WERI-Rb-1 (cell line): ENCODE data around the gene HTR2B.

Source experiments
- DNase-seq: peaks from one replicate; pipeline ENCODE4 v3.0.0-alpha.2; 2020
- H3K27ac ChIP-seq: fragments of 250-450 bp; sonication (Bioruptor Pico); 2 replicates; pipeline ENCODE4 v1.5.1; 2020; ENCODE audit warnings: mild to moderate bottlenecking, moderate library complexity
- H3K27me3 ChIP-seq: fragments of 250-450 bp; sonication (Bioruptor Pico); 2 replicates; pipeline ENCODE4 v1.5.1; 2021; ENCODE audit warnings: mild to moderate bottlenecking, low read depth, moderate library complexity; ENCODE audit not compliant: insufficient read depth, severe bottlenecking
- H3K36me3 ChIP-seq: fragments of 250-450 bp; sonication (Bioruptor Pico); 2 replicates; pipeline ENCODE4 v1.5.1; 2020; ENCODE audit warnings: mild to moderate bottlenecking, moderate library complexity
- H3K4me3 ChIP-seq: 2 replicates; pipeline ENCODE4 v1.5.1; 2011; ENCODE audit warnings: low read depth, mild to moderate bottlenecking, control low read depth, low read length
- H3K9me3 ChIP-seq: fragments of 250-450 bp; sonication (Bioruptor Pico); 2 replicates; pipeline ENCODE4 v1.5.1; 2021; ENCODE audit warnings: mild to moderate bottlenecking, moderate library complexity; ENCODE audit not compliant: severe bottlenecking
- CTCF ChIP-seq: IDR thresholded peaks from 2 replicates; pipeline ENCODE4 v1.5.1; 2011; ENCODE audit warnings: low read depth, mild to moderate bottlenecking, control low read depth, inconsistent platforms, low read length

HTR2B gene

DNA sequence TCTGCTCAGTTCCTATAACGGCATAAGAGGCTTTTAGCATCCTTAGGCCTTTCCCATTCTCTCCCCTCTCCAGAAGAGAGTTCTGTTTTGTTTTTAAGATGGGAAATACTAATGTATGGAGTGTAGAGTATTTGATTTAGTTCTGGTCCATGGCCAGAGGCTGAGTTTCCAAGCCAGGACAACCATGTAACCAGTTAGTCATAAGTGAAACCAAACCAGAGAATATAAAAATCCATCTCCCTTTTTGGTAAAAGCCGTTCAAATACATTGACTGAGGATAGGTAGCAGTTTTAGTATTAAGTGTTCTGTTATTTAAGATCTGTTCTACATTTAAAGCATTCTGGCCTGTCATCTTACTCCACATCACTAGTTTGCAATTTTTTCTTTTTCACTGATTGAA lies 65.1 kb downstream of the HTR2B start:
- Histone ChIP-seq H3K4me3 (no peak overlapping the region), H3K27me3 (no peaks in the 10 kb centered on the region), H3K9me3 (no peaks in the 10 kb centered on the region), H3K27ac (no peak overlapping the region), H3K36me3 (peaks cover 47% of the 10 kb centered on the region)
- DNase-seq, result no peak
- no peak for TF ChIP-seq CTCF

DNA sequence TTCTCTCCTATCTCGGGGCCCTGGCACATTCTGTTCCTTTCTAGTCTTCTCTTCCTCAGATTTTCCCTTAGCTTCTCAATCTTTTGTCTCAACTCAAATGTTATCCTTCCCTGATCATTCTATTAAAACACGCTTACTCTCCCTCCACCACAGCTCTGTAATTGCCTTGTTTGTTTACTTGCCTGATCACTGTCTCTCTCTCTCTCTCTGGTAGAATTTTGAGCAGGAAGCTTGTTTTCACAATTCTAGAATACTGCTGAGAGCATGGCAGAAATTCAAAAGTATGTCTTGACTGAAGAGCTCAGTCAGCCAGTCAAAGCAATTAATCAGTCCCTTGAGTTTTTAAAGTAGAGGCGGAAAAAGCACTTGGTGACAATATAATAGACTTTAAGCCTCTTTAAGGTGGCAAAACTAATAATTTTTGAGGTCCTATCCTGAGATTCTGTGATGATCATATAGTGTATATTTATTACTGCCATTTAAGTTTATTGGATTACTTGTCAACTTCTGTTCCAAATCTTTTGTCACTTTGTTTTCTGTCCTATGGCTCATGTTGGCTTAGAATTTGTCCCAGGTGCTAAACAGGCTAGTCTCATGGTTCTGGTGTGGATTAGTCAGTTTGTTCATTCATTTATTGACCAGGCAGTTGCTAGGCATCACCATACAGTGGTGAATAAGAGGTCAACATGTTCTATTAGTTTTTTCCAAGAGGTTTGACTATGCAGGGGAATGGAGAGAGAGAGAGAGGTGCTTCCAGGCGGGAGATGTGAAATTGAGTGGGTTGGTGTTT lies 65.9 kb downstream of the HTR2B start:
- no peaks in the 10 kb centered on the region for H3K9me3 ChIP-seq
- DNase-seq, result no peak
- no peak for TF ChIP-seq CTCF
- no peak overlapping the region for H3K27ac ChIP-seq
- peaks cover 40% of the 10 kb centered on the region for H3K36me3 ChIP-seq
- H3K27me3 ChIP-seq, result no peaks in the 10 kb centered on the region
- no peak overlapping the region for H3K4me3 ChIP-seq
